Liver (tissue), 3 donors: ENCODE results near the gene CHRM1.

ENCODE experiments used
- FOXA1 ChIP-seq: IDR thresholded peaks from 2 replicates; pipeline ENCODE4 v1.6.1; 2016; ENCODE audit warnings: antibody characterized with exemption
- GABPA ChIP-seq, 2 donors: IDR thresholded peaks in 1 of 2; conservative IDR thresholded peaks in 1 of 2; 2 replicates each; pipeline ENCODE4 v1.6.1; 2016; ENCODE audit warnings: antibody characterized with exemption in 2 of 2, mild to moderate bottlenecking in 1 of 2, moderate library complexity in 1 of 2
- TAF1 ChIP-seq: conservative IDR thresholded peaks from 2 replicates; pipeline ENCODE4 v1.6.1; 2016; ENCODE audit warnings: antibody characterized with exemption, mild to moderate bottlenecking
- YY1 ChIP-seq: IDR thresholded peaks from 2 replicates; pipeline ENCODE4 v1.6.1; 2016; ENCODE audit warnings: antibody characterized with exemption, mild to moderate bottlenecking
- TF ChIP-seq, protein P1 (sequence below): fragments of 150-350 bp; IDR thresholded peaks from 2 replicates; pipeline ENCODE4 v1.5.1; 2017; ENCODE audit warnings: improper control_type of control experiment, low read depth, low read length; ENCODE audit not compliant: missing input control
- TF ChIP-seq, protein P2 (sequence below): IDR thresholded peaks from 2 replicates; pipeline ENCODE4 v1.6.1; 2016; ENCODE audit warnings: antibody characterized with exemption
- donor health status: healthy.
- donor health status: healthy.

DNA sequence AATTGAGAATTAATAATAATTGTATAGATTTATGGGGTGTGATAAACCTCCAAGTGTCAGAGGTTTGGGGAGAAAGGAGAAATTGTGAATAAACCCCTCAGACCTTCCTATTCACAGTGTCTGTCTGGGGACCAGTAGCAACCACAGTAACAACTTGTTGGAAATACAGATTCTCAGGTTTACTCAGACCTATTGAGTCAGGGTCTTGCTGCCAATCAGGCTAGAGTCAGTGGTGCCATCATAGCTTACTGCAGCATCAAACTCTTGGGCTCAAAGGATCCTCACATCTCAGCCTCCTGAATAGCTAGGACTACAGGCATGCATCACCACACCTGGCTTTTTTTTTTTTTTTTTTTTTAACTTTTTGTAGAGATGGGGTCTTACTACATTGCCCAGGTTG is 23.1 kb downstream of the CHRM1 start:
- TF ChIP-seq, protein P1, sequence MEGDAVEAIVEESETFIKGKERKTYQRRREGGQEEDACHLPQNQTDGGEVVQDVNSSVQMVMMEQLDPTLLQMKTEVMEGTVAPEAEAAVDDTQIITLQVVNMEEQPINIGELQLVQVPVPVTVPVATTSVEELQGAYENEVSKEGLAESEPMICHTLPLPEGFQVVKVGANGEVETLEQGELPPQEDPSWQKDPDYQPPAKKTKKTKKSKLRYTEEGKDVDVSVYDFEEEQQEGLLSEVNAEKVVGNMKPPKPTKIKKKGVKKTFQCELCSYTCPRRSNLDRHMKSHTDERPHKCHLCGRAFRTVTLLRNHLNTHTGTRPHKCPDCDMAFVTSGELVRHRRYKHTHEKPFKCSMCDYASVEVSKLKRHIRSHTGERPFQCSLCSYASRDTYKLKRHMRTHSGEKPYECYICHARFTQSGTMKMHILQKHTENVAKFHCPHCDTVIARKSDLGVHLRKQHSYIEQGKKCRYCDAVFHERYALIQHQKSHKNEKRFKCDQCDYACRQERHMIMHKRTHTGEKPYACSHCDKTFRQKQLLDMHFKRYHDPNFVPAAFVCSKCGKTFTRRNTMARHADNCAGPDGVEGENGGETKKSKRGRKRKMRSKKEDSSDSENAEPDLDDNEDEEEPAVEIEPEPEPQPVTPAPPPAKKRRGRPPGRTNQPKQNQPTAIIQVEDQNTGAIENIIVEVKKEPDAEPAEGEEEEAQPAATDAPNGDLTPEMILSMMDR: no peak
- TF ChIP-seq GABPA (IDR thresholded peaks at IDR 0.05 in 1 of 2, conservative IDR thresholded peaks at IDR 0.05 in 1 of 2) (no peak), FOXA1 (no peak), TAF1 (no peak), YY1 (no peak)
- TF ChIP-seq, protein P2, sequence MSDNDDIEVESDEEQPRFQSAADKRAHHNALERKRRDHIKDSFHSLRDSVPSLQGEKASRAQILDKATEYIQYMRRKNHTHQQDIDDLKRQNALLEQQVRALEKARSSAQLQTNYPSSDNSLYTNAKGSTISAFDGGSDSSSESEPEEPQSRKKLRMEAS: no peak
